HG03196 (cell line): ENCODE measurements around the gene GSTO2.

Source experiments
- ATAC-seq: cut with Tn5 transposase; IDR thresholded peaks from one replicate; pipeline ENCODE4 v1.9.1; 2021; ENCODE audit not compliant: unreplicated experiment

Gene GSTO2

GRCh38 chr10:104324931-104325330, 55.9 kb downstream of the GSTO2 start:
- no peak for ATAC-seq

- no peak for ATAC-seq
Observed at GRCh38 chr10:104325436-104326435, 56.8 kb downstream of the GSTO2 start.

GRCh38 chr10:104326991-104327610, 58.1 kb downstream of the GSTO2 start:
- no peak for ATAC-seq

- ATAC-seq = no peak
Observed at GRCh38 chr10:104327745-104328645, 59.0 kb downstream of the GSTO2 start.

- no peak for ATAC-seq
Observed at GRCh38 chr10:104328646-104328895, 59.6 kb downstream of the GSTO2 start.

DNA sequence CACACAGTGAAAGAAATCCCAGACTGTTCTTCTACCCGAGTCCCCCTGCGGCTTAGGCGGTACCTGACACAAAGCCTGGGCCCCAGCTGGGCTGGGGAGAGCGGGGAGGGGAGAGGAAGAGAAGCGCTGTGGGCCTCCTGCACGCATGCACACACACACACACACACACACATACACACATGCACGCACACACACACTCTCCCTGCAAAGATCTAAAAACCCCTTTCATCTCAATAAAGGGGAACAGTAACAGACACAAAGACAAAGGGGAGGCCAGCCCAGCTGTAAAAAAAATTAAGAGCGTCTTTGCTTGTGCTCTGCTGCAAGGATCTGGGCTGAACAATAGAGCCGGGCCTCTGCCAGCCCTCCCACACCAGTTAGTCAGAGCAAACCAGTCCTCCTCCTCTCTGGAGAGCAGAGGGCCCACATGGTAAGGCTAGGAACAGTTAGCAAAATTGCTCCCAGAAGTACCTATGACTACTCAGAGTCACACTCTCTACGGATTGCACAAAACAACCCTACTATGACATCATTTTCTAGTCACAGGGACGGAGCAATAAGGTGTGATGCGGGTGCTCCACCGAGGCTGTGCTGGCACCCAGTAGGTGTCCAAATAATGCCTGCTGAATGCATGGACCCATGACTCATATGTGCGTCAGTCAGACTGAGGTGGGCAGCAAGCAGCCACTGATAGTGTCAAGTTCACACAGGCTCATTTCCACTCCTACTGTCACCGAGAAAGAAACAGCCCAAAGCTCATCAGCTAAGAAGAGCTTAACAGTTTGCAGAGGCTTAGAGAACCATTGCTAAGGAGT, 60.1 kb downstream of the GSTO2 start:
- ATAC-seq = no peak

DNA sequence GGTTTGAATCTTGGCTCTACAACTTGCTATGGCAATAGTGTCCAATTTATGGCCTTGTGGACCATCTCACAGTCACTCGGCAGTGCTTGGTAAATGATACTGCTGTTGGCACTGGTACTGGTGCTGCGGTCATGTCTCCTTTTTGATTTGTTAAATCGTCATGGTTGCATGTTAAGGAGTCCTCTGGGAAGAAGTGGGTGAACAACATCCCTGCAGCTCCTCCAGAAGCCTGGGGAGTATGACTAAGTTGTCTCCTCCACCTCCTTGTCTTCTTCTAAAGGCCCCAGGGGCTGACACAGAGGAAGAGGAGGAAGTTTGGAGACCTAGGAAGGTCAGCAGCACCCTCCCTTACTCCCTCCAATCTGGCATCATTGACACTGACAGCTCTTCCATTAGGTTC, 60.8 kb downstream of the GSTO2 start:
- ATAC-seq = no peak

- ATAC-seq = no peak
Observed at GRCh38 chr10:104330168-104331110, 61.5 kb downstream of the GSTO2 start.

GRCh38 chr10:104331208-104331838, 62.3 kb downstream of the GSTO2 start:
- no peak for ATAC-seq

DNA sequence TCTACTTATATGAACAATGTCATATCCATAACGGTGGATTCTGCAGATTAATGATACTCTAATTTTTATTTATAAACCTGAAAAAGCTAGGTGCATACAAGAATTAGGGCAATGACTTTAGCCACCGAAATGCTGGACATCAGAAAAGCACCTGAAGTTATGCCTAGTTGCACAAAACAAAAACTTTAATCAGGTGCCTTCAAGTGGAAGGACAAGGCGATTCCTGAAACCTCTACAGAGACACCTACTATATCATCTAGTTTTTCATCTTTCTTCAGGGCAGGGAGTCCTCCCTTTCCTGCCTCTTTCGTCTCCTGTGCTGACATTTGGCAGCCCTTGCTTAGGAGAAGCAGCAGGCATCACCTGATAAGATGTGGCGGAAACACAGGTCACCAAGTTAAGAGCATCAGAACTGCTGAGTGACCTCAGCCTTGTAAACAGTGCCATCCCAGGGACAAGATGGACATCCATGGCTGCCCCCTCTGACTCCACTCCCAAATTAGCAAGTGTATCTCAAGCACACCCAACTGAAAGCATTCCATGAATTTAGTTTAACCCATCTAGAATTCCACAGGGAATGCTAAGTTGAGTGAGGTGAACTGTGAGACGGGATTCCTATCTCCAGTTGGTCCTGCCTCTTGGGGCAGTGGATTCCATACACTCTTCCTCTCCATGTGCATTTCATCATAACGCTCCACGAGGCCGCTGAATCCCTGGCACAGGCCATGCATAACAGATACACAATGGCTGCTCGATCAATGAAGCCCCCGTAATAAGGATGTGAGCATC, 63.5 kb downstream of the GSTO2 start:
- ATAC-seq = no peak

DNA sequence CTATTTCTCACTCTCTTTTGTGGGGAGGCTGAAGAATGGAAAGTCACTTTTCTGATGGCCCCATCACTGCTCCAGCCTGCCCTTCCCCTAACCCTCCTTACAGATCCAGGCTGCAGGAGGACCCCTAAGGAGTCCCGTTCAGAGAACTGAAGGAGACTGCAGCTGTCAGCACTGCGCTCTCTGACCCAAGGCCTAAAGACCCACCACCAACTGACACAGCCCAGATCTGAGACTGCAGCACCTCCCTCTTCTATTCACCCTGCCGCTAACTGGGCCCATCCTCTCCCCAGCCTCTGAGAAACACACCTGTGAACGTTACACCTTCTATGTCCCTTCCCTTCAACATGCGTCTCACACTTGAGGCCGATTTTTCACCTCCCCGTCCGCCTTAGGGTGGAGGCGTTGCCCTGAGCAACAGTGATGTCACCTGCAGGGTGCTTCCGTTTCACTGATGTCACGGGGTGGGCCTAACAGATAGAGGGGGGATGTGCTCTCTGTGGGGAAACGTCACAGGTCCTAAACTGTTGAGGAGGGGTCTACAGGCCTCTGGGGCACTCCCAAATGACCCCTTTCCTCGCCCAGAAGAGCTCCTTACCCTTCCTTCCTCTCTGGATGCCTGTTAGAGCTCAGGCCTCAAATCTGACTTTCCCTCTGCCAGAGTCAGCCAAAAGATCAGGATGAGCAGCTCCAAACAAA, 64.2 kb downstream of the GSTO2 start:
- ATAC-seq = no peak

DNA sequence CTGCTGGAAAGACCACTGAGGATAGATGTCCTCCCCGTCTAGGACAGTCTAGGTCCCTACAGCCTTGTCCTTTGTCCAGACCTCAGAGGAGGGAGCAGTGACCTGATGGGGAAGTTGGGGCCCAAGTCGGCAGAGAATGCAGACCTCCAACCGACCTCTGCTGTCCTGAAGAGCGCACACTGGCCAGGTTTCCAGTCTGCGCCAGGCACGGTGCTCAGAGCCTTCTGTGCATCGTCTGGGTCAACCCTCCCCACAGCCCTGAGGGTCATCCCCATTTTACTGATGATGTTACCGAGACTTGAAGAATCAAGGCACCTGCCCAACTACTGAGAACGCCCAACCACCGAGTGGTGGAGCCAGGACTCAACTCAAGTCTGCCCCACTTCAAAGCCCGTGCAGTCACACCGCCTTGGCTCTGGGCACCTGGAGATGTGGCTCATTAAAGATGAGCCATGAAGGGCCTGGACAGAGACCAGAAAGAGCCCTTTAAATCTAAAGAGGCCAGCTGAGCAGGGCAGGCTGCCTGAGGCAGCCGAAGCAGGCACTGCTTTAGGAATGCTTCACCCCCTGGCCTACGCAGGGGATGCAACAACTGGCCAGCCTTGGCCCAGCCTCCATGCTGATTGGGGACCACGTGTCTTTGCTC, 64.9 kb downstream of the GSTO2 start:
- no peak for ATAC-seq

- ATAC-seq = no peak
Observed at GRCh38 chr10:104334561-104334960, 65.6 kb downstream of the GSTO2 start.

- no peak for ATAC-seq
Observed at GRCh38 chr10:104334965-104335650, 66.1 kb downstream of the GSTO2 start.

DNA sequence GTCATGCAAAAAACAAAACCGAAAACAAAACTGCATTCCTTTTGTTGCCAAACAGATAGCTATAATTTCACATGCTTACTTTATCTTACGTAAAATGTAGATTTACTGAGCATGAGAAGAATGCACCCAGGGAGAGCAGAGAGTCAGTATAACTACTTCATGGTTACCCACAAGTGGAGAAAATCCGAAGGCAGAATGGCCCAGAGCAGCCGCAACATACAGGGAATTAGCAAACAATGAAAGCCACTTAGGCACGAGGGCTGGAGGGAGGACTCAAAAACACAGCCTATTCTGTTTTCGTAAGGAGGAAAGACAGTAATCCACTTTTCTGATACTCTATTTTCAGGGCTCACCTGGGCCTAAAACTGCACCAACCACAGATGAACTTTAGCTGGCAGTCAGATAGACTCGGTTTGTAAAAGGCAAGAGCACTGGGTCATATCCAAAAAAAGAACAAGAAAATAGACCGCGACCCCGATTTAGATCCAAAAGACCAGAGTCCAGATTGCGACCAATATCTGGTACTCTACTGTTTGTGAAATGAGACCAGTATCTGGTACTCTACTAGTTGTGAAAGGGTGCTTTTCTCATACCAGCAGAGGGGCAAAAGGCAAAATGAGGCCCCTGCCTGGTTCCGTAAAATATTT, 68.0 kb downstream of the GSTO2 start:
- no peak for ATAC-seq

DNA sequence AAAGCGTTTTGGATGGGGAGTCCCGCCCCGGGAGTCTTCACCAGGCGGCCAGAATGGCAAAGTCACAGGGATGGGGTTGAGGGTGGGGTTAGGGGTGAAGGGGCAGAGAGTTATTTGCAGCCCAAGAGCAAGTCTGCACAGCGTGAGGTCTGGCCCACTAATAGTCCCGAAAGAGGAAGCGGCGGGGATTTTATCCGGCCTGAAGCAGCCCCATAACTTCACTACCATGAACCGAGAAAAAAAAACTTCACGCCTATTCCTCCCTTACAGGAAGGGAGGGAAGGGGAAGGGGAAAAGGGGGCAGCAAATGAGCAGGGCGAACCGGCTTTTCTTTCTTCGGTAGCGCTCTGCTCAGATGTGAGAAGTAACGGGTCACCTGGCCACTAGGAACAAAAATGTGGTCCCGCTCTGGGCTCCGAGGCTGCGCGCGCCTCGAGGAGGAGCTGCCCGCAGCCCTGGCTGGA, 68.6 kb downstream of the GSTO2 start:
- ATAC-seq = peak; percentile 31
